GM06990 (cell line): ENCODE measurements around the gene CALR.
"Not testable (repeated sequence)": the region's sequence is repeated elsewhere in the genome, so short reads cannot be mapped to it uniquely, and the experiment has no call there.

ENCODE experiments used
- DNase-seq: peaks from one replicate; pipeline ENCODE4 v3.0.0-alpha.2; 2011; ENCODE audit not compliant: insufficient read length; ENCODE audit errors: extremely low read depth
- H3K27me3 ChIP-seq: replicated peaks from 2 replicates; pipeline ENCODE4 v1.6.0; 2011; ENCODE audit warnings: low read length; ENCODE audit not compliant: control insufficient read depth, insufficient read depth
- H3K36me3 ChIP-seq: 2 replicates; pipeline ENCODE4 v1.5.1; 2011; ENCODE audit warnings: low read length; ENCODE audit not compliant: control insufficient read depth, insufficient read depth
- H3K4me3 ChIP-seq: replicated peaks from 2 replicates; pipeline ENCODE4 v1.5.1; 2011; ENCODE audit warnings: low read depth, mild to moderate bottlenecking, control low read depth, low read length
- CTCF ChIP-seq: IDR thresholded peaks from 2 replicates; pipeline ENCODE4 v1.5.1; 2011; ENCODE audit warnings: low read length, control low read depth, mild to moderate bottlenecking, inconsistent platforms; ENCODE audit not compliant: insufficient read depth, poor library complexity, severe bottlenecking

The CALR gene

GRCh38 chr19:12949363-12950283, 11.2 kb downstream of the CALR start:
- no peak for DNase-seq
- Histone ChIP-seq H3K4me3 (no peak overlapping the region), H3K27me3 (no peaks in the 10 kb centered on the region), H3K36me3 (peaks cover 39% of the 10 kb centered on the region)
- TF ChIP-seq CTCF, result no peak

DNA sequence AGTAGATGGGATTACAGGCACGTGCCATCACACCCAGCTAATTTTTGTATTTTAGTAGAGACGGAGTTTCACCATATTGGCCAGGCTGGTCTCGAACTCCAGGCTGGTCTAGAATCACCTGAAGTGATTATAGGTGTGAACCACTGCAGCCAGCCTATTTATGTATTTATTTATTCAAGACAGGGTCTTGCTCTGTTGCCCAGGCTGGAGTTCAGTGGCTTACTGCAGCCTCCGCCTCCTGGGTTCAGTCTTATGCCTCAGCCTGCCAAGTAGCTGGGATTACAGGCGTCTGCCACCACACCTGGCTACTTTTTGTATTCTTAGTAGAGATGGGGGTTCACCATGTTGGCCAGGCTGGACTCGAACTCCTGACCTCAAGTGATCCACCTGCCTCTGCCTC, 13.6 kb downstream of the CALR start:
- H3K27me3 ChIP-seq, DNase-seq, H3K4me3 ChIP-seq: not testable (repeated sequence)
- peaks cover 39% of the 10 kb centered on the region for H3K36me3 ChIP-seq

DNA sequence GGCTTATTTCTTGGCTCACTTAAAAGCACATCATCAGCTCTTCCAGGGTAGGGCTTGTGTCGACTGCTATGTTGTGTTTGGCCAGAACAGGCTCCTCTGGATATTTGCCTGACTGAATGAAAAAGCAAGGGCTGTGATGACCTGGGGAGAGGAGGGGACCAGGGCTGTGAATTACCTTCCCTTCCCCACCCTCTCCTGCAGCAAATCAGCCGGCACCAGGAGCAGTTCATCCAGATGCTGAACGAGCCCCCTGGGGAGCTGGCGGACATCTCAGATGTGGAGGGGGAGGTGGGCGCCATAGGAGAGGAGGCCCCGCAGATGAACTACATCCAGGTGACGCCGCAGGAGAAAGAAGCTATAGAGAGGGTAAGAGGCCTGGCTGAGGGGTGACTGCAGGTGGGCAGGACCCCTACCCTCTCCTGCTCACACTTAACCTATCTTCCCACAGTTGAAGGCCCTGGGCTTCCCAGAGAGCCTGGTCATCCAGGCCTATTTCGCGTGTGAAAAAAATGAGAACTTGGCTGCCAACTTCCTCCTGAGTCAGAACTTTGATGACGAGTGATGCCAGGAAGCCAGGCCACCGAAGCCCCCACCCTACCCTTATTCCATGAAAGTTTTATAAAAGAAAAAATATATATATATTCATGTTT, 14.2 kb downstream of the CALR start:
- peaks cover 37% of the 10 kb centered on the region for H3K36me3 ChIP-seq
- DNase-seq, result no peak
- TF ChIP-seq CTCF, result no peak

GRCh38 chr19:12953138-12953798, 14.9 kb downstream of the CALR start:
- peaks cover 31% of the 10 kb centered on the region for H3K36me3 ChIP-seq
- no peaks in the 10 kb centered on the region for H3K27me3 ChIP-seq
- no peak for DNase-seq

More for the DNA sequence above, 14.2 kb downstream of the CALR start:
- Histone ChIP-seq H3K4me3 (no peak overlapping the region), H3K27me3 (no peaks in the 10 kb centered on the region)

DNA sequence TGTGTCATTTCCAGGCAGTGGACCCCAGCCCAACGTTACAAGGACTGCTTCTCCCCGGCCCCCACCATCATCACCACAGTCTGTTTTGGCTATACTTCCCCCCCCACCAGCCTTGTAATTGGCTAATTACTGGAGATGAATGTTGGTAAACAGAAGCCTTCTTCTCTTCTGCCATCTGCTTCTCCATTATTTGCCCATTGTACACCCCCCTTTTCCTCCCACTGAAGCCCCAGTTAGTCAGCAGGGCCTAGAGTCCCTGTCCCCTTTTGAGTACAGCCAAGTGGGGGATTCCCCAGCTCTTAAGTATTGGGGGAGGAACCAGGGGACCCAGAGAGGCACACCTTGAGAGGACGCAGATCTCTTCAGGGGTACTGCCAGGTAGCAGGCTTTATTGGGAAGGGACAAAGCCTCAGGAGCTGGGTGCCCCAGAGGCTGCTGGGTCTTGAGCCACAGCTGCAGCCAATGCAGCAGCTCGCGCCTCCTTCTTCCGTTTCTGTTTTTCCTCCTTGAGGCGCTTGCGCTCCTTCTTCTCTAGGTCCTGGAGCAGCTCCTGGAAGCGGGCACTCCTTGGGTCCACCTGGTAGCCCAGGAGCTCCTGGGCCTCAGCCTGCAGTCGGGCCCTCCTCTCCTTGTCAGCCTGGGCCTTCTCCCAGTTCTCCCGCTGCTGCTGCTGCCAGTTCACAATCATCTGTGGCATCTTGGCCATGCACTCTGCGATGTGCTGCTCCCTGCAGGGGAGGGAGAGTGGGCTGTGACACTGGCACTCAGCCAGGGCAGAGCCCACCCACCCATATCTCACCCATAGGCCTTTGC, 15.6 kb downstream of the CALR start:
- no peak for TF ChIP-seq CTCF
- no peaks in the 10 kb centered on the region for H3K27me3 ChIP-seq
- no peak for DNase-seq
- no peak overlapping the region for H3K4me3 ChIP-seq
- peaks cover 23% of the 10 kb centered on the region for H3K36me3 ChIP-seq

More at GRCh38 chr19:12953138-12953798, 14.9 kb downstream of the CALR start:
- no peak for TF ChIP-seq CTCF
- no peak overlapping the region for H3K4me3 ChIP-seq
